Ovary (tissue), 9 donors: Measurements from ENCODE around the gene SLCO1B3. TPM values are rescaled to one million over a fixed set of nuclear protein-coding genes. Genes with fewer than 3 reads are reported as not detected.

Experiments used
- DNase-seq, 5 donors: peaks; one replicate each; pipeline ENCODE4 v3.0.0-alpha.2; 2019 to 2020
- H3K27ac ChIP-seq, 2 donors: fragments of 200-600 bp; one replicate each; pipeline versions ENCODE4 v1.5.1 to v1.8.0; 2019 to 2022
- H3K27me3 ChIP-seq: fragments of 200-600 bp; one replicate; pipeline ENCODE4 v1.8.0; 2022
- H3K36me3 ChIP-seq: fragments of 200-600 bp; sonication (generic); one replicate; pipeline ENCODE4 v1.5.1; 2019
- H3K4me1 ChIP-seq: one replicate; pipeline ENCODE4 v1.8.1; 2013; ENCODE audit warnings: mild to moderate bottlenecking, moderate library complexity; ENCODE audit not compliant: insufficient read depth
- H3K4me3 ChIP-seq: fragments of 200-600 bp; sonication (generic); one replicate; pipeline ENCODE4 v1.5.1; 2017
- H3K9me3 ChIP-seq, 2 donors: fragments of 200-600 bp in 1 of 2; sonication (generic) in 1 of 2; one replicate each; pipeline versions ENCODE4 v1.5.1 to v1.8.1; 2013 to 2019; ENCODE audit warnings: mild to moderate bottlenecking in 1 of 2, moderate library complexity in 1 of 2
- EP300 ChIP-seq: sonication (generic); formaldehyde crosslinking; IDR thresholded peaks from one replicate; pipeline ENCODE4 v1.6.1; 2017; ENCODE audit warnings: antibody characterized with exemption
- POLR2A ChIP-seq: fragments of 450-650 bp; IDR thresholded peaks from one replicate; pipeline ENCODE4 v1.6.1; 2017; ENCODE audit warnings: antibody characterized with exemption, mild to moderate bottlenecking, moderate library complexity
- WGBS, 3 donors: extraction: QIAGEN DNeasy Blood & Tissue Kit in 1 of 3; methylation state at CpG; one replicate each; pipeline versions ENCODE4 v1.1.5 to v1.1.7; 2013 to 2017; 5-methylcytosine and 5-hydroxymethylcytosine counted together
- intact Hi-C, 4 donors: fragments of 100-400 bp; cut with DNase I; formaldehyde crosslinking; loops; one replicate each; pipeline versions ENCODE4 v1.11.0 to v1.15.1; 2022 to 2023
- polyA plus RNA-seq, 2 donors: library from polyadenylated mRNA; stranded (reverse); fragments of 200-250 nt in 1 of 2; fragments of 350-450 nt in 1 of 2; fragmentation: Illumina TruSeq in 1 of 2; extraction: RNeasy Lipid Tissue Mini Kit (QIAGEN cat#74804) in 1 of 2; gene quantifications; one replicate each; pipeline ENCODE4 v1.2.3, GENCODE V29; 2013 to 2014
- small RNA-seq: library from RNA; depleted of rRNA; stranded (forward); fragments of <200 nt; gene quantifications from one replicate; pipeline ENCODE3, GENCODE V24; 2016
- total RNA-seq, 7 donors: library from RNA; depleted of rRNA in 2 of 7; stranded (reverse); fragments of >200 nt in 2 of 7; fragmentation: NEBNext Ultra II Directional in 3 of 7; extraction: Animal tissue kit (Norgen Biotek cat#: 25700) in 3 of 7; gene quantifications; one replicate each; pipeline versions ENCODE4 v1.1.0 to v1.2.4, GENCODE V29; 2016 to 2023
- TF ChIP-seq, protein P1 (sequence below), 3 donors: fragments of 450-650 bp in 2 of 3; fragments of 200-600 bp in 1 of 3; IDR thresholded peaks; one replicate each; pipeline versions ENCODE4 v1.5.1 to v1.8.0; 2016 to 2022; ENCODE audit warnings: antibody characterized with exemption in 3 of 3, mild to moderate bottlenecking in 1 of 3
- donor health status: DM: no; HTN: no; CAD: no; lungs with moderate emphysema.
- donor health status: DM: no; HTN: no; CAD: no.
- donor health status: Bipolar disorder and iron deficiency.
- donor health status: DM: yes; HTN: yes; CAD: no.
- donor health status: DM: no; HTN: no; CAD: no.
- donor health status: DM: yes; HTN: yes; CAD: no.

The SLCO1B3 gene
- total and polyA plus RNA-seq, 9 donors: 0.07 to 0.10 (median 0.10) TPM; not detected in 6

DNA sequence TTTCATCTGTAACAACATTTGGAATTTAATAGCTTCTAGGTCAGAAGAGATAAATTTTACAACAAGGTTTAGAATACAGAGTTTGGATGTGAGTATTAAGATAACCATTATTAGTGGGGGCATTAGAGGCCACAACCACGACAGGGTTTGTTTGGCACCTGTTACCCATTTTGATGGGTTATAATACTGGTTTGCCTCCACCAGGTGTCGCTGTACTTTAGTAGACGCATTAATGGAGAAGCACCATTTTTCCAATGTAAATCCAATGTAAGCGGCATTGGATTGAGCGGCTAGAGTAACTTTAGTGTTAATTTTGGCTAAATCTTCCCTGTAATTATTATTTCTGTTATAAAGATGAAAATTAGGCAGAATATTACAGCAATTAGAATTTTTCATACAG lies 136.2 kb downstream of the SLCO1B3 start:
- no peaks in the 10 kb centered on the region for H3K36me3 ChIP-seq
- DNase-seq: no peak
- no peaks in the 10 kb centered on the region for H3K4me1 ChIP-seq
- intact Hi-C loops: no loop called here
- no peaks in the 10 kb centered on the region for H3K27me3 ChIP-seq
- no peaks in the 10 kb centered on the region for H3K9me3 ChIP-seq
- 34 to 44% (median 38%) methylated on average over 5 of the region's 5 CpGs for WGBS, 3 donors
- TF ChIP-seq EP300 (no peak), POLR2A (no peak)
- TF ChIP-seq, protein P1, sequence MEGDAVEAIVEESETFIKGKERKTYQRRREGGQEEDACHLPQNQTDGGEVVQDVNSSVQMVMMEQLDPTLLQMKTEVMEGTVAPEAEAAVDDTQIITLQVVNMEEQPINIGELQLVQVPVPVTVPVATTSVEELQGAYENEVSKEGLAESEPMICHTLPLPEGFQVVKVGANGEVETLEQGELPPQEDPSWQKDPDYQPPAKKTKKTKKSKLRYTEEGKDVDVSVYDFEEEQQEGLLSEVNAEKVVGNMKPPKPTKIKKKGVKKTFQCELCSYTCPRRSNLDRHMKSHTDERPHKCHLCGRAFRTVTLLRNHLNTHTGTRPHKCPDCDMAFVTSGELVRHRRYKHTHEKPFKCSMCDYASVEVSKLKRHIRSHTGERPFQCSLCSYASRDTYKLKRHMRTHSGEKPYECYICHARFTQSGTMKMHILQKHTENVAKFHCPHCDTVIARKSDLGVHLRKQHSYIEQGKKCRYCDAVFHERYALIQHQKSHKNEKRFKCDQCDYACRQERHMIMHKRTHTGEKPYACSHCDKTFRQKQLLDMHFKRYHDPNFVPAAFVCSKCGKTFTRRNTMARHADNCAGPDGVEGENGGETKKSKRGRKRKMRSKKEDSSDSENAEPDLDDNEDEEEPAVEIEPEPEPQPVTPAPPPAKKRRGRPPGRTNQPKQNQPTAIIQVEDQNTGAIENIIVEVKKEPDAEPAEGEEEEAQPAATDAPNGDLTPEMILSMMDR (IDR thresholded peaks at IDR 0.05): no peak
- H3K27ac ChIP-seq: no peak overlapping the region
- no peak overlapping the region for H3K4me3 ChIP-seq

DNA sequence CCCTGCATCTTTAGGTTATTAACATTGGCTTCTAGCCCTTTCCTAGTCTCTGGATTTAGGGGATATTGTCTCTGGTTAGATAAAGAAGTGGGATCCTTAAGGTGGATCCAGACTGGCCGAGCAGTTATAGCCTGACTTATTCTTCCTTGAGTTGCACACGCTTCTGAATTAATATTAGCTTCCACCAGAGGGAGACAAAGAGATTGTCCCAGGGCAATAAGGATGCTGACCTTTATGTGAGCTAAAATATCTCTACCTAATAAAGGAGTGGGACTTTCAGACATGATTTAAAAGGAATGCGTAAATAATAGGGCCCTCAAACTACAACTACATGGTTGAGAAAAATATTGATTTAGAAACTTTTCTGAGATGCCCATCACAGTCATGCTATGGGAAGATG lies 139.7 kb downstream of the SLCO1B3 start:
- no peaks in the 10 kb centered on the region for H3K36me3 ChIP-seq
- no peaks in the 10 kb centered on the region for H3K27me3 ChIP-seq
- no peak overlapping the region for H3K27ac ChIP-seq
- 60 to 71% (median 70%) methylated on average over 3 of the region's 3 CpGs for WGBS, 3 donors
- H3K4me3 ChIP-seq: no peak overlapping the region
- no peak for DNase-seq
- no peak for TF ChIP-seq POLR2A
- TF ChIP-seq, protein P1 (IDR thresholded peaks at IDR 0.05): no peak
- TF ChIP-seq EP300: no peak
- no peaks in the 10 kb centered on the region for H3K9me3 ChIP-seq
- no peaks in the 10 kb centered on the region for H3K4me1 ChIP-seq
- intact Hi-C loops: no loop called here

DNA sequence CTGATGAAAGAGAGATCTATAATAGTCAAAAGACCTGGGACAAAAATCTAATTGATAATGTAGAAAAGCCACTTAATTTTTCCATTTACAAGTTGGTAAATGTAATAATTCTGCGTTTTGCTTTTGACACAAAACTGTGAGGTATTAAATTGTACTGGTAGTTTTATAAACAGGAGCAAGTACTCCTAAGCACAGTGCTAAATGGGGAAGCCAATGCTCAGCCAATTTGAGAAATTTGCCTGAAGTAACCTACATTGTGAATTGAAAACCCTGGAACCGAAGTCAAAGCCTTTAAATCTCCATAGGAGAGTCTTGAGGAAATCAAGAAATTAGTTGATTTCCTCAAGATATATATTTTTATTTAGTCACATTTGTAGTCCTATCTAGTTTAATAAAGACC lies 152.8 kb downstream of the SLCO1B3 start:
- Histone ChIP-seq H3K4me1 (no peaks in the 10 kb centered on the region), H3K27ac (no peak overlapping the region), H3K36me3 (no peaks in the 10 kb centered on the region), H3K27me3 (peaks cover 2% of the 10 kb centered on the region), H3K4me3 (no peak overlapping the region), H3K9me3 (no peaks in the 10 kb centered on the region)
- TF ChIP-seq POLR2A (no peak), EP300 (no peak)
- TF ChIP-seq, protein P1 (IDR thresholded peaks at IDR 0.05): no peak
- intact Hi-C loops: no loop called here
- DNase-seq: no peak
- WGBS, 3 donors: 78 to 87% (median 81%) methylated on average over 2 of the region's 2 CpGs

DNA sequence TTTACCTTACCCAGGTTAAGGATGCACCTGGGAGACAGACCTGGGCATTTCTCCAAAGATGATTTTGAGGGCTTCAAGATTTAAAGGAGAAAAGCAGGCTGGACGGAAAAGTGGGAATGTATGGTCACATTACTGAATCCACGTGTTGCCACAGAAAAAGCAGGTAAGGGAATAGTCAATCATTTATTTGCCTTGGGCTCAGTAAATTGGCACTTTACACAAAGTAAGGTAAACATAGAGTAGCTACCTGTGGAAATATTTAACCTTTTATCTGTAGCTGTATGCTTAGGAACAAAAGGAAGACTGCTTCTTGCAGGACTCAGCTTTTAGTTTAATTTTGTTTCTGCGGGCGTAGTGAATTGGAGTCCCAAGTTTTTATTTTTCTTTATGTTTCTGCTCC lies 153.3 kb downstream of the SLCO1B3 start:
- Histone ChIP-seq H3K9me3 (no peaks in the 10 kb centered on the region), H3K27ac (no peak overlapping the region), H3K4me1 (no peaks in the 10 kb centered on the region), H3K36me3 (no peaks in the 10 kb centered on the region), H3K4me3 (no peak overlapping the region), H3K27me3 (peaks cover 2% of the 10 kb centered on the region)
- no peak for DNase-seq
- TF ChIP-seq, protein P1 (IDR thresholded peaks at IDR 0.05): no peak
- no peak for TF ChIP-seq EP300
- no peak for TF ChIP-seq POLR2A
- WGBS, 3 donors: 62 to 75% (median 72%) methylated on average over 4 of the region's 4 CpGs
- intact Hi-C loops: no loop called here

Small RNA genes lying within 50 kb of the gene (small RNA-seq; reads per million reads assigned to genes)
- not detected for gene AC011604.1

Other genes with a start within 250 kb of the SLCO1B3 start
- gene SLCO1C1, start 115.4 kb upstream of the SLCO1B3 start, total RNA-seq: not detected
- gene SLCO1C1, start 115.4 kb upstream of the SLCO1B3 start, polyA plus RNA-seq: under 1 TPM; 0.12 to 0.60 TPM